Mesenchymal stem cell (in vitro differentiated cells and primary cell): ENCODE results near the gene CHL1.
"Not testable (repeated sequence)": the region's sequence is repeated elsewhere in the genome, so short reads cannot be mapped to it uniquely, and the experiment has no call there.

Source experiments
- DNase-seq: peaks from one replicate; pipeline ENCODE4 v3.0.0-alpha.2; 2013
- H2AFZ ChIP-seq: one replicate; pipeline ENCODE4 v1.6.1; 2013; ENCODE audit warnings: low read depth, mild to moderate bottlenecking, control low read depth, inconsistent platforms, low read length, moderate library complexity
- H2AK5ac ChIP-seq: 2 replicates; pipeline ENCODE4 v1.6.1; 2013; ENCODE audit warnings: low read length, moderate library complexity, mild to moderate bottlenecking, inconsistent platforms; ENCODE audit not compliant: severe bottlenecking
- H2BK120ac ChIP-seq: one replicate; pipeline ENCODE4 v1.6.1; 2013; ENCODE audit warnings: low read depth, mild to moderate bottlenecking, inconsistent platforms, low read length, moderate library complexity
- H2BK12ac ChIP-seq, 2 experiments: one replicate each; pipeline ENCODE4 v1.6.1; 2013; ENCODE audit warnings: inconsistent platforms in 2 of 2, low read length in 2 of 2, mild to moderate bottlenecking in 2 of 2, moderate library complexity in 2 of 2, control low read depth in 1 of 2
- H2BK15ac ChIP-seq: one replicate; pipeline ENCODE4 v1.6.1; 2013; ENCODE audit warnings: mild to moderate bottlenecking, low read depth, inconsistent platforms; ENCODE audit not compliant: poor library complexity, severe bottlenecking
- H2BK5ac ChIP-seq: 2 replicates; pipeline ENCODE4 v1.6.1; 2013; ENCODE audit warnings: low read depth, mild to moderate bottlenecking, low read length, control low read depth, inconsistent platforms; ENCODE audit not compliant: poor library complexity, severe bottlenecking
- H3K14ac ChIP-seq, 2 experiments: one replicate each; pipeline ENCODE4 v1.6.1; 2013; ENCODE audit warnings: inconsistent platforms in 2 of 2, low read length in 2 of 2, control low read depth in 1 of 2, mild to moderate bottlenecking in 1 of 2, moderate library complexity in 1 of 2
- H3K18ac ChIP-seq, 2 experiments: one replicate each; pipeline ENCODE4 v1.6.1; 2013; ENCODE audit warnings: inconsistent platforms in 2 of 2, low read length in 2 of 2, control low read depth in 1 of 2, low read depth in 1 of 2, mild to moderate bottlenecking in 1 of 2
- H3K23ac ChIP-seq, 2 experiments: one replicate each; pipeline ENCODE4 v1.6.1; 2013; ENCODE audit warnings: inconsistent platforms in 2 of 2, low read length in 2 of 2, mild to moderate bottlenecking in 2 of 2, moderate library complexity in 2 of 2, control low read depth in 1 of 2
- H3K27ac ChIP-seq: 2 replicates; pipeline ENCODE4 v1.5.1; 2013; ENCODE audit warnings: mild to moderate bottlenecking, moderate library complexity, low read length, control low read depth, inconsistent platforms; ENCODE audit not compliant: poor library complexity, severe bottlenecking
- H3K27me3 ChIP-seq, 2 experiments: 2 replicates each; pipeline versions ENCODE4 v1.6.1 to v1.7.0; 2013; ENCODE audit warnings: low read length in 2 of 2, mild to moderate bottlenecking in 2 of 2, moderate library complexity in 2 of 2, control low read depth in 1 of 2, inconsistent platforms in 1 of 2; ENCODE audit not compliant: control insufficient read depth in 1 of 2, insufficient read depth in 1 of 2
- H3K36me3 ChIP-seq, 2 experiments: 2 replicates each; pipeline versions ENCODE4 v1.6.1 to v1.7.0; 2013; ENCODE audit warnings: low read length in 2 of 2, control low read depth in 1 of 2, inconsistent platforms in 1 of 2, low read depth in 1 of 2, mild to moderate bottlenecking in 1 of 2; ENCODE audit not compliant: insufficient read depth in 2 of 2, control insufficient read depth in 1 of 2
- H3K4ac ChIP-seq, 2 experiments: one replicate each; pipeline ENCODE4 v1.6.1; 2013; ENCODE audit warnings: inconsistent platforms in 2 of 2, low read length in 2 of 2, mild to moderate bottlenecking in 2 of 2, moderate library complexity in 2 of 2, control low read depth in 1 of 2, low read depth in 1 of 2
- H3K4me1 ChIP-seq: 2 replicates; pipeline ENCODE4 v1.6.1; 2013; ENCODE audit warnings: low read depth, low read length, control low read depth; ENCODE audit not compliant: control insufficient read depth, insufficient read depth
- H3K4me2 ChIP-seq: 2 replicates; pipeline ENCODE4 v1.6.1; 2013; ENCODE audit warnings: low read length, mild to moderate bottlenecking, inconsistent platforms; ENCODE audit not compliant: poor library complexity, severe bottlenecking
- H3K4me3 ChIP-seq, 2 experiments: 2 replicates each; pipeline versions ENCODE4 v1.5.1 to v1.7.0; 2013; ENCODE audit warnings: low read length in 2 of 2, mild to moderate bottlenecking in 2 of 2, control low read depth in 1 of 2, low read depth in 1 of 2; ENCODE audit not compliant: insufficient read depth in 1 of 2
- H3K79me1 ChIP-seq: replicated peaks from 2 replicates; pipeline ENCODE4 v1.6.1; 2013; ENCODE audit warnings: mild to moderate bottlenecking, control low read depth, low read length, inconsistent platforms; ENCODE audit not compliant: poor library complexity, severe bottlenecking
- H3K9ac ChIP-seq: 2 replicates; pipeline ENCODE4 v1.7.0; 2013; ENCODE audit warnings: mild to moderate bottlenecking, low read length, moderate library complexity
- H3K9me3 ChIP-seq: 2 replicates; pipeline ENCODE4 v1.7.0; 2013; ENCODE audit warnings: mild to moderate bottlenecking, low read length; ENCODE audit not compliant: control insufficient read depth
- H4K8ac ChIP-seq: one replicate; pipeline ENCODE4 v1.6.1; 2013; ENCODE audit warnings: inconsistent platforms, mild to moderate bottlenecking, low read length, moderate library complexity
- H4K91ac ChIP-seq: one replicate; pipeline ENCODE4 v1.6.1; 2013; ENCODE audit warnings: mild to moderate bottlenecking, low read length, inconsistent platforms
- WGBS: methylation state at CpG from one replicate; pipeline ENCODE4 v1.1.7; 2013; ENCODE audit warnings: mixed read lengths; 5-methylcytosine and 5-hydroxymethylcytosine counted together

Gene CHL1

DNA sequence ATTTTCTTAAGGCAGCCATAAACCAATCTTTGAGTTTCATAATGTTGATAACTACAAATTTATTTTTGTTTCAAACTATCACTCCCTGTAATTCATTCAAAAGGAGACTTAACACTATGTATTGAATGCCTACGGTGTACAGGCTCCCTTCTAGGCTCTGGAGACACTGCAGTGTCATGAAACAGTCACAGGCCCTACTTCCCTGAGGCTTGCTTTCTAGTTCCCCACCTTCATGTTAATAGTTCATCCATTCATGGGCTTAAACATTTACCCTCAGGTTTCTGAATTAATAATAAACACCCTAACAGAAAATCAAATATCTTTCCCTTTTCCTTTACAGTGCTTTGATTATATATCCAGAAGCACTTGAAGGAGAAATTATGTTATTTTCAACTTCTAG, 168.7 kb downstream of the CHL1 start:
- Histone ChIP-seq H3K27ac (no peak overlapping the region), H2BK12ac (no peak overlapping the region), H3K9ac (no peak overlapping the region), H4K8ac (no peak overlapping the region), H4K91ac (no peak overlapping the region), H2BK120ac (no peak overlapping the region), H3K4me3 (no peak overlapping the region), H3K4me2 (no peak overlapping the region), H3K27me3 (no peaks in the 10 kb centered on the region), H2BK15ac (no peak overlapping the region), H2BK5ac (no peak overlapping the region), H3K79me1 (no peaks in the 10 kb centered on the region), H2AK5ac (no peak overlapping the region), H3K36me3 (no peaks in the 10 kb centered on the region), H3K18ac (no peak overlapping the region), H3K14ac (no peak overlapping the region), H3K23ac (no peak overlapping the region), H3K4me1 (no peaks in the 10 kb centered on the region), H2AFZ (no peak overlapping the region), H3K9me3 (peaks cover 5% of the 10 kb centered on the region), H3K4ac (no peak overlapping the region)
- no peak for DNase-seq
- 46% methylated on average over 1 of the region's 1 CpG for WGBS

DNA sequence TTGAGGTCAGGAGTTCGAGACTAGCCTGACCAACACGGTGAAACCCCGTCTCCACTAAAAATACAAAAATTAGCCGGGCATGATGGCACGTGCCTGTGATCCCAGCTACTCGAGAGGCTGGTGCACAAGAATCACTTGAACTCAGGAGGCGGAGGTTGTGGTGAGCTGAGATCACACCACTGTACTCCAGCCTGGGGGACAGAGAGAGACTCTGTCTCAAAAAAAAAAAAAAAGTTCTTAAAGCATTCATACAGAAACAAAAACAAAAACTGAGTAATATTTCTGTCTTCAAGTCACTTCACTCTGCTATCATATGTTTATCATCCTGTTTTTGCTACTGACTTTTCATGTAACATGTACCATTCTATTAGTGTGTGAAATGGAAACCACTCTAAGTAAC, 169.7 kb downstream of the CHL1 start:
- not testable (repeated sequence) for DNase-seq, H2BK15ac ChIP-seq, H3K14ac ChIP-seq, H2AFZ ChIP-seq, H3K79me1 ChIP-seq, H2BK12ac ChIP-seq, H3K23ac ChIP-seq, H3K4me3 ChIP-seq, H3K36me3 ChIP-seq, H4K8ac ChIP-seq, H3K27ac ChIP-seq, H2BK5ac ChIP-seq, H3K27me3 ChIP-seq, H3K4ac ChIP-seq, H2AK5ac ChIP-seq, H3K9ac ChIP-seq, H4K91ac ChIP-seq, H3K4me1 ChIP-seq, H3K4me2 ChIP-seq, H3K18ac ChIP-seq, H2BK120ac ChIP-seq, H3K9me3 ChIP-seq
- WGBS = 80% methylated on average over 7 of the region's 7 CpGs

DNA sequence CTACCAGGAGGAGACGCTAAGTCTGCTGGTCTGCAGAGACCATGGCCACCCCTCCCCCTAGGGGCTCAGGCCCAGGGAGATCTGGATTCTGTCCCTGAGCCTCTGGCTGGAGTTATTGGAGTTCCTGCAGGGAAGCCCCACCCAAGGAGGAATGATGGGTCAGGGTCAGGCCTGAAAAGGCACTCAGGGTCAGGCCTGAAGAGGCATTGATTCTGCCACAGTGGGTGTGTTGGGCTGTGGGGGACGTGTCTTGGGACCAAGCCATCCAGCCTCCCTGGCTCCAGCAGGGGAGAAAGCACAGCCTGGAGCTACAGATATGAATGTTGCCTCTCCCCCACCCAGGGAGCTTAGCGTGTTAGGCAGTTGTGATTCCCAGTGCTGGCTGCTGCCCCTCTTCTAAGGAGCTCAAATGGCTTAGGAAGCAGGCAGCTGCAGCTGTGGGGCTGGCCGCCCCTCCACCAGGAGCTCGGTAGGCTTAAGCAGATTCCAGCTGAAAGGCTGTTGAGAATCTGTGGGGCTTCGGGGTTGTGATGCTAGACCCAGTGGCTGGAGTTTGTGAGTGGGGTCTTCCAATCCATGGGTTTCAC, 176.7 kb downstream of the CHL1 start:
- H3K23ac ChIP-seq = no peak overlapping the region
- no peak overlapping the region for H2BK12ac ChIP-seq
- H2BK5ac ChIP-seq = no peak overlapping the region
- no peak overlapping the region for H2AK5ac ChIP-seq
- no peak overlapping the region for H3K18ac ChIP-seq
- H4K8ac ChIP-seq = no peak overlapping the region
- no peak overlapping the region for H3K4me2 ChIP-seq
- no peaks in the 10 kb centered on the region for H3K9me3 ChIP-seq
- H3K4me3 ChIP-seq = no peak overlapping the region
- no peaks in the 10 kb centered on the region for H3K4me1 ChIP-seq
- no peaks in the 10 kb centered on the region for H3K79me1 ChIP-seq
- H3K4ac ChIP-seq = no peak overlapping the region
- no peak overlapping the region for H3K27ac ChIP-seq
- no peak overlapping the region for H2BK120ac ChIP-seq
- 59% methylated on average over 6 of the region's 6 CpGs for WGBS
- no peak overlapping the region for H2AFZ ChIP-seq
- no peak for DNase-seq
- no peak overlapping the region for H2BK15ac ChIP-seq
- H3K27me3 ChIP-seq = peaks cover 0 to 7% of the 10 kb centered on the region in 2 experiments
- no peak overlapping the region for H4K91ac ChIP-seq
- no peak overlapping the region for H3K9ac ChIP-seq
- no peaks in the 10 kb centered on the region for H3K36me3 ChIP-seq
- H3K14ac ChIP-seq = no peak overlapping the region

DNA sequence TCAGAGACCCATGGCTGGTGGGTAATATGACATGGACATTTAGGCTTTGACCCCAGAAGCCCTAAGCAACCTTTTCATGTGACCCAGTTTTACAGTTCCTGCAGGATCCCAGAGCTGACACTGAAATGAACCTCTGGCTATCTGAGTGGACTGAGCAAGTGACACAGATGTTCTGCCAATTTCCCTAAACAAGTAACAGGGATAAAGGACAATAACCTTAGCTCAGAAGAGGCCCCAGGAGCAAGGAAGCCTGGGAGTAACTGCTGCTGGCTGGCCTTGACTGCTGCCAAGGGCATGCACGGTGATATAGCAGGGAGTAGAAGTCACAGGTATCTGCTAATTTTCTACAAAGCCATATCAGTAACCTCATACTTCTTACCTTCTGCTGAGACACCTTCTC, 177.9 kb downstream of the CHL1 start:
- H3K14ac ChIP-seq = no peak overlapping the region
- H3K27me3 ChIP-seq = peaks cover 0 to 18% of the 10 kb centered on the region in 2 experiments
- no peak overlapping the region for H4K8ac ChIP-seq
- no peak overlapping the region for H2AK5ac ChIP-seq
- no peaks in the 10 kb centered on the region for H3K9me3 ChIP-seq
- H3K4me3 ChIP-seq = no peak overlapping the region
- H3K18ac ChIP-seq = no peak overlapping the region
- no peaks in the 10 kb centered on the region for H3K79me1 ChIP-seq
- no peak for DNase-seq
- H2BK120ac ChIP-seq = no peak overlapping the region
- no peak overlapping the region for H3K4me2 ChIP-seq
- no peak overlapping the region for H3K4ac ChIP-seq
- no peak overlapping the region for H2BK12ac ChIP-seq
- no peak overlapping the region for H3K27ac ChIP-seq
- no peak overlapping the region for H2BK15ac ChIP-seq
- no peak overlapping the region for H2BK5ac ChIP-seq
- WGBS = 0% methylated on average over 1 of the region's 1 CpG
- H3K23ac ChIP-seq = no peak overlapping the region
- H4K91ac ChIP-seq = no peak overlapping the region
- no peaks in the 10 kb centered on the region for H3K4me1 ChIP-seq
- H3K9ac ChIP-seq = no peak overlapping the region
- no peaks in the 10 kb centered on the region for H3K36me3 ChIP-seq
- H2AFZ ChIP-seq = no peak overlapping the region
